RKO (cell line): ENCODE results near the gene ITFG1.
"Not testable (repeated sequence)": the region's sequence is repeated elsewhere in the genome, so short reads cannot be mapped to it uniquely, and the experiment has no call there.

Experiments
- DNase-seq: peaks from one replicate; pipeline ENCODE4 v3.0.0-alpha.2; 2016; ENCODE audit warnings: low spot score

The ITFG1 gene

DNA sequence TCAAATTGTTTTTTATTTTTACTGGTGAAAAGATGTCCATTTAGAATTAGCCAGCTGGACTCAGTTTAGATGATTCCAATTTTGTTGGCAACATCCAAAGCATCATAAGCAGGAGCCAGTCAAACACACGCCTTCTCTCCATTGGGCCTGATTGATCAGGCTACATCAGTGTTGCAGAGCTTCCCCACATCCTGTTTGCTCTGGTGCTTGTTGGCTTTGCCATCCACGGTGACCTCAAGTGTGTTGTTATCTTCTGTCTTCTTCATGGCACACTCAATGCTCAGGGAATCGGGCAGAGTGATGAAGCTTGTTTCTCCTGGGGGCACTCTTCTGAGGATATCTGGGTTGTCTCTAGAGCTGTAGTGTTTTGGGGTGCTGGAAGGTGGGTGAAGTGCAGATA, 310.8 kb downstream of the ITFG1 start:
- no peak for DNase-seq

DNA sequence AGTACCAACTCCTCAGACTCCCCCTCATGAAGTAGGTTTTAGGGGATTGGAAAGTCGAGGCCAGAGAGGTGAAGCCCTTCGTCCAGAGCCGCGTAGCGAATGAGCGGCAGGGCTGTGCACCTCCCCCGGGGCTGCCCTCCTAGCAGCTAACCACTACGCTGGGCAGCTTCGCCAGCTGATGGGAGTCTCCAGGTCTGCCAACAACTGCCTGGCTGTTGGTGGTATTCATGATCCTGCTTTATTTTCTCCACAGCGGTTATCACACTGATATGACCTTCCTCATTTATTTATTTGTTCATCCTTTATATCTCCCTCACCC, 316.3 kb downstream of the ITFG1 start:
- DNase-seq: no peak

DNA sequence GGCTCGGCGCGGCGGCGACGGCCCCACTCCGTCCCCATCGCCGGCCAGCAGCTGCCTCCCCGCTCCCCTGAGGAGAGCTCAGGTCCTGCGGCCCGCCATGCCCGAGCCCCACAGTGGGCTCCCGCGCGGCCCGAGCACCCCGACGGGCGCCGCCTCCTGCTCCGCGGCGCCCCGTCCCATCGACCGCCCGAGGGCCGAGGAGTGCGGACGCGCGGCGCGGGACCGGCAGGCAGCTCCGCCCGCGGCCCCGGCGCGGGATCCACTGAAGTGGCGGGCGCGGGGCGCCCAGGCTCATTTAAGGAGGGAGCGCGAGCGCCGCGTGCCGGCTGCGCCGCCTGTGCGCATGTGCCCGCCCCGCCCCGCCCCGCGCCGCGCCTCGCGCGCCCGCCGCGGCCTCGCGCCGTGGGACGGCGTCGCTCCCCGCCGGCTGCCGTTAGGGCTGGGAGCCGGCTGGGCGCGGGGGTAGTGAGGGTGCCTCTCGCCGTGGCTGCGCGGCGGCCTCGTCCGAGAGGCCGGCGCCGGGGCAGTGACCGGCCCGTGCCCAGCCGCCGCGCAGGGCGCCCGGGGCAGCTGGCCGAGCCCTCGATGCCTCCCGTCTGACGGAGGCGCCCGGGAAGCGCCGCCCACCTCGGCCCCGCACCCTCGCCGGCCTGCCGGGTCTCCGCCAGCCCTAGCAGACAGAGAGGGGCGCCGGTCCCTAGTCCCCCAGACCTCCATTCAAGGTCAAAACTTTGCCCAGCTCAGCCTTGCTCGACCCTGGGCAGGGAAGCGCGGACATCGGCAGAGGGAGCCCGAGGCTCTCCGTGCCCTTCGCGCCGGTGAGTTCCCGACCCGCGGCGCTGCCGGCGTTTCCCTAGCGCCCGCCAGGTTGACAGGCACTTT, 316.9 kb downstream of the ITFG1 start, which contains the start of gene NETO2:
Gene NETO2, minus strand, starts transcription at position 269 of the 882 bp plus-strand sequence. CDS start 333 bp downstream, outside the sequence.
- peak; percentile 65 for DNase-seq

DNA sequence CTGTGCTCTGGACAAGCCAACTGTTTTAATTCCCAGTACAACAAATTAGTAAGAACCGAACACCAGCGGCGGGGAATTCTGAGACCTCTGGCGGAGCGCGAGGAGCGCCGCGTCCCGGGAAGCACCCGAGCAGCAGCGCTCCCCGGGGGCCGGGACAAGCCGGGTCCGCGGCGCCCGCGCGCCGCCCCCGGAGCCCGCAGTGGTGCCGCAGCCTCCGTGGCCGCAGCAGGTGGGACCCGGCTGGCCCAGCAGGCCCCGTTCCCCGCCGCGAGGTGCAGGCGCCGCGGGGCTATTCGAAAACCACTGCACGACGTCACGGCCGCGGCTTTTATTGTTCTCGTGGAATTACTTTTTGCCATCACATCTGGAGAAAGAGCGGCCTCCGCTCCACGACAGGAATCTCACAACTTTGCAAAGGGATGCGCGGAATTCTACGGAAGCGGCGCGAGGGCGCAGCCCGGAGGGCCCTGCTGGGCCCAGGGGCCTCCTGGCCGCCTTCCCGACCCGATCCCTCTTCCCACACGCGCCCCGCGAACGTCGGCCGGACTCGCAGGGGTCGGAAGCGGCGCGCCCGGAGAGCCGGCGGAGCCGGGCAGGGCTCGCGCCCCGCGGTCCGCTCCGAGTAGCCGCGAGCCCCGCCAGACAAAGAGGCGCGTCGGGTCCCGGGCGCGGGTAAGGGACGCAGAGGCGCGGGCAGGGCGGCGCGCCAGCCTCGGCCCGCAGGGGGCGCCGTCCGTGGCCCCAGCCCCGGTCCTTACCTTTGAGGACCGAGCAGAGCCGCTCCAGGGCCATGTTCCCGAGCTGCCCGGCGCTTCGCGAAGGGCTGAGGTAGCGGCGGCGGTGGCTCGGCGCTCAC, 317.8 kb downstream of the ITFG1 start:
- DNase-seq: peak; percentile 82

DNA sequence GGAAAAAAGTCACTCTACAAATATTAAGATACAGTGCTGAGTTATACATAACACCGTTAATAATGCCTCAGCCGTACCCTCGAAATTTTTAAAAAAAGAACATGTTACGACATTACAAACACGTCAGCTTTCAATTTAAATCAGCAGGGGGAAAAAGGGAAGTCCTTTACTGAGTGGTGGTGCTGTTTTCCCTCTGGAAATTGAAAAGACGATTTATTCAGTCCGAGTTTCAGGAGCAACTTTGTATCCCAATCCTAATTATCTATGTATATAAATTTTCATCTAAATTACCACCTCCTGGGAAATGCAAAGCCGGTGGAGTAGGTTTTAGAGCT, 318.4 kb downstream of the ITFG1 start:
- peak; percentile 75 for DNase-seq

DNA sequence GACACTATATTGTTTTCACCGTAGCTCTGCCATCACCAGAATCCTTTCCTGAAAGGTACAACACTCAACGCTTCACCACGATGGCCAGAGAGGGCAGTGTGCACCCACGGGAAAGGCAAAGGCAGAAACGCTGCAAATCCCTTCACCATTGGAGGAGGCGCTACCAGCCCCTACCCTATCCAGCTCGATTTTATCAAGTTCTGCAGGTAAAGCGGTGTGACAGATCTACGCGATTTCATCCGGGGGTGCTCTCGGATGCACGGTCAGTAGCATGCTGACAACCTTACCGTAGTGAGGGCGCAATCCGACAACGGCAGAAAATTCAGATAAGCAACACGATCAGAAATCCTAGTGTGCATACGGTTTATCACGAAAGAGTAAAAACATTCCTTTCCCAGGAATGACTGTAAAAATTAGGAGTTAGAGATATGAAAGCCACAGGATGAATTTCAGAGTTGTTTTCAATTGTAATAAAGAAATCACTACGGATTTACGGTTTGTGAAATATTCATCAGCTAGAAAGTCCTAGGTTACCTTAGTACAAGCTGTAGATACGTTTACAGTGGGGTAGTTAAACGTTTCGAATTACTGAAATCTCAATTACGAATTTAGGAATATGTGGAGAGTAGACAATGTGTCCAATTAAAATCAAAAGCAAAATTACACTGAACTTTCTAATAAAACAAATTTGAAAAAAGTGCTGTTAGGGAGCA, 318.9 kb downstream of the ITFG1 start:
- DNase-seq: peak; percentile 90

DNA sequence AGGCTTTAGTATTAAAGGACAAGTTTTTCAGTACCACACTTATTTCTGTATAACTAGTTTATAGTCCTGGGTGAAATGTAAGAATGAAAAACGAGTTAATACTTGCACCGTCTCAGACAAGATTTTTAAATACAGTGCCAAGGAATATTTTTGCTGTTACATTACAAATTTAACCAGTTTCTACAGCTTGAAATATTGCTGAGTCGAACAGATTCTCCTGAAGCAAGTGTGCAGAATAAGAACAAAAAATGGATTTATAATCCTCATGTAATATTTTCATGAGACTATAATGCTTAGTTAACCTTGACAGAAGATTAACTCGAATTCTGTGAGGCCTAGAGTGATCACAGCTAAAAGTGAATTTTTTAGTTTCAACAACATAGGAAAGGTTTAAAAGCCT, 320.2 kb downstream of the ITFG1 start:
- no peak for DNase-seq

DNA sequence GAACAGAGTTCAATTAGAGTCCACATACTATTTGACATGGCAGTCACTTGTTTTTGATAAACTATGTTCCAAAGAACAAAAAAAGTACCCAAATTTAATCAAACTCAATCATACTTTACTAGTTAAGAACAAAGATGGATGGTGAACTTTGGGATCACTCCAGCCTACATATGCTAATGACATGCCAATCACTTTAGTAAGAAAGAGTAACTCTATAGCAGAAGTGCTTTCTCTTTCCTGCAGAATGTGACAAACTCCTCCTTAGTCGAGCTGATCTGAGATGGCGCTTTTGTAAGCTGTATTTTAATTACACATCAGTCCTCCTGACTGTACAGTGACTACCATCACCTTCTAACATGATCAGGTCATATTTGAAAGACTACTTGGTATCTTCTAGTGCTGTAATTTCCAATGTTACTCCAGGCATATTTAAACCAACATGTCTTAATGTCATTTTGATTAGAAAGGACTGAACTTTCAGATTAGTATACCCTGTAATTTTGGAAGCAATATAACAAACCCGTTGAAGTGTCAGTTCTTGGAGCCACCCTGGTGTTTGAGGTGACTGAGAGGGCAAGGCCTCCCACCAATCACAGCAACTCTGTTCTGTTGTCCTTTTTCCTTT, 321.2 kb downstream of the ITFG1 start:
- peak; percentile 43 for DNase-seq

DNA sequence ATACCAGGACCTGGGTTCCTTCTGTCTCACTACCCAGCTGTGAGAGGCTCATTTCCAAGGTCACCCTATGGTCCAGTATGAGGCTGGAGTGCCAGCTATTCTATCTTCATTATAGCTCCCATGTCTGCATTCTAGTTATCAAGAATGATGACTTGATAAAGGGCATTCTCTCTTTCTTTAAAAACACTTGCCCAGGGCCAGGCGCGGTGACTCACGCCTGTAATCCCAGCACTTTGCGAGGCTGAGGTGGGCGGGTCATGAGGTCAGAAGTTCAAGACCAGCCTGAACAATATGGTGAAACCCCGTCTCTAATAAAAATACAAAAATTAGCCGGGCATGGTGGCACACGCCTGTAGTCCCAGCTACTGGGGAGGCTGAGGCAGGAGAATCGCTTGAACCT, 322.9 kb downstream of the ITFG1 start:
- not testable (repeated sequence) for DNase-seq

DNA sequence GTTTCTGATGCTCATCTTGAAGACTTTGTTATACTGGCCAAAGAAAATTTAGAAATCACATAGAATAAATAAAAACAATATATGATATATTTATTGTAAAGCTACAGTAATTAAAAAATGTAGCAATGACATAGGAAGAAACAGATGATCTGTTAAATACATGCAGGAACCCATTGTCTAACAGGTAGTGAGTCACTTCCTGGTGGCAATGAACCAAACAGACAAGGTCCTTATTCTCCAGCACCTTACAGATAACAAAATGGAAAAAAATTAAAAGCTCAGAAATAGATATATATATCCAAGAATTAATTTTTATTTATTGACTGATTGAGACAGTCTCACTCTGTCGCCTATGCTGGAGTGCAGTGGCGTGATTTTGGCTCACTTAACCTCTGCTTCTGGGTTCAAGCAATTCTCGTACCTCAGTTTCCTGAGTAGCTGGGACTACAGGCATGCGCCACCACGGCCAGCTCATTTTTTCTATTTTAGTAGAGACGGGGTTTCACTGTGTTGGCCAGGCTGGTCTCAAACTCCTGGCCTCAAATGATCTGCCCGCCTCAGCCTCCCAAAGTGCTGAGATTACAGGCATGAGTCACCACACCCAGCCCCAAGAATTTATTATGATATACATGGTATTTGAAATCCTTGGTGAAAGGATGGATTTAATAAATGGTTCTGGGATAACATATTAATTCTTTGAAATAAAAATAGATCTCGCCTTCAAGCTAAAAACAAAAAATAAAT, 324.6 kb downstream of the ITFG1 start:
- DNase-seq: peak; percentile 67

DNA sequence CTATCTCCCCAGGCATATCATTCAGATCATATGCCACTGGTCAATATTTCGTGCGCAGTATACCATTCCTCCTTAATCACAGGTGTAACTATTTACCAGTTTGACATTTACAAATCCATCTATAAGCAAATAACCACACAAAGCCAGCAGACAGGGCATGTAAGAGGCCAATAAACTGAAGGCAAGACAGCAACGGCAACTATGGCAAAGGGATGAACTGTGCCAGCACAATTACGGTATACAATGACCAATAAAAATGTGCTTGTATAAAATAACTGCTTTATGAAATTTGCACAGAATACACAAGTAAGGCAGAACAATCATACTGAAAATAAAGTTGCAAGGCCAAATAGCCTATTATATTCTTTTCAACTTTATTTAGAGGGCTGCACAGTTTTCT, 326.3 kb downstream of the ITFG1 start:
- DNase-seq: no peak

DNA sequence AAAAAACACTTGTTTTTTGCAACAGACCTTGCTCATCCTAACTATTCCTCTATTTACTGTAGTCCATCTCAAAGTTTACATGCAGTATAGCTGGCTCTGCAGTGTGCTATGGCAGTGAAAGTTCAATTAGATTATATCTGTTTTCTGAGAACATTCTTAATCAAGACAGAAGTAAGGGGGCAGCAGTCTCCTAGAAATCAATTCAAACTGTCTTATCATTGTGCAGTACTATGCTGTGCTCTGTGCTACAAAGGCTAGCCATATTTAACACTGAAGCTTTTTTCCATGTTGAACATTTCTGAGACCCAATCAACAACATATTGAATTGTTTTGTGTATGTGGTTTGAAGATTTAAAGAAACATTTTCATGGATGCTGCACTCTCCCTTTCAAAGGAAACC, 328.6 kb downstream of the ITFG1 start:
- DNase-seq: no peak

DNA sequence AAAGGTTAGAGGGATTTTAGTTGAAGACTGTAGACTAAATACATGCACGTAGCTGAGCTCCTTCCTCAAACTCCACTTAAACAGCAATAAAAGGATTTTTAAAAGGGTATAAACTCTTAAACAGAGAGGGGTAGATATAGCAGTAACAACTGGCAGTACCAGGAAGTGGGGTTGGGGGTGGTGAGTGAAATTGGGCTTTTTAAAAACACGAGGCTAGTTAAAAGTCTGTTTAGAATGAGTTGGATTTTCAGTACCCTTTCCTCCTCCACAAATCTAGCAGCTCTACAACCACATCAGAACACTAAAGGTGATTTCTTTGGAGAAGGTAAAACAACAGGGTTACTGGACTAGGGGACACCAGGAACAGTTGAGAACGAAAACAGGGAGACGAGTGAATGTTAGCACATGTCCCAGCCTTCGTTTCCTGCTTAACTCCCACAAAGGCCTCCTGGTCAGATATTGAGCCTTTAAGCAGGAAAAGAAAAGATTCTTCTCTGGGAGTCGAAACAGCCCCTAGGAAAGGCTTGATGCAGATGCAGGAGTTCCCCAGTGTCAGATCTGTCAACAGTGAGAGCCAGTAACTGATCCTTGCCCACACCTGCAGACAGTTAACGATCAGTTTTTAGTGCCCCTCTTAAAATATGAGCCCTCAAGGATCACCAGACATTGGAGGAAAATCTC, 331.0 kb downstream of the ITFG1 start:
- no peak for DNase-seq

DNA sequence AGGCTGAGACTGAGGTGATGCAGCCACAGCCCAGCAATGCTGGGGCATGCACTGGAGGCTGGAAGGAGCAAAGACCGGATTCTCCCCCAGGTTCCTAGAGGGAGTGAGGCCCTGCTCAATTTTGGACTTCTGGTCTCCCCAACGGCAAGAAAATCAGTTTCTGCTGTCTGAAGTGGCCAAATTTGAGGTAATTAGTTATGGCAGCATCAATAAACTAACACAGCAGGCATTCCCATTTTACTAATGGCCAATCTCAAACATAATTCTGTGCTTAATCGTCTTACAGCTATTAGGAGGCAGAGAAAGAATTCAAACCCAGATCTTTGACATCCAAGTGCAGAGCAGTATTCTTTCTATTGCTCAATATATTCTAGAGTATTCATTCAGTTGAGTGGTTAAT, 333.3 kb downstream of the ITFG1 start:
- DNase-seq: no peak

DNA sequence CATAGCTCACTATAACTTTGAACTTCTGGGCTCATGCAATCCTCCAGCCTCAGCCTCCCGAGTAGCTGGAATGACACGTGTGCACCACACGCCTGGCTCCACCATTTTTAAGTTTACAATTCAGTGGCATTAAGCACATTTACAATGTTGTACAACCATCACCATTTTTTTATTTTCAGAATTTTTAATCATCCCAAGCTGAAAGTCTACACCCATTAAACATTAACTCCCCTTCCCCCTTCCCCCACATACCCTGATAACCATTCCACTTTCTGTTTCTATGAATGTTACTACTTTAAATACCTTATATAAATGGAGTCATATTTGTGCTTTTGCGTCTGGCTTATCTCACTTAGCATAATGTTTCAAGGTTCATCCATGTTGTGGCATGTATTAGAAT, 335.1 kb downstream of the ITFG1 start:
- DNase-seq: no peak

DNA sequence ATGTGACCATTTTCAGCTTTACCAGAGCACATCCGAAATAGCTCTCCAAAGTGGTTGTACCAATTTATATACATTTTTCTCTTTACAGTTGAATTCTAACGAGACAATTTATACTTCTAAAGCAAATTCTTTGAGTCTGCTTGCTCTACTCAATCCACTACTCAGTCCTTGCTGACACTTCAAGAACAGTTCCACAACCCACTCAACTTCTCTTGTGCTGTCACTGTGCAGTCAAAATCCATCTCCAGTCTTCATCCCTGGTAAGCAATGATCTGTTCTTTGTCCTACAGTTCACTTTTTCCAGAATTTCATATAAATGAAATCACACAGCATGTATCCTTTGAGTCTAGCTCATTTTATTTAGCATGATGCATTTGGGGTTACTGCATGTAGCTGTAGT, 347.7 kb downstream of the ITFG1 start:
- no peak for DNase-seq

DNA sequence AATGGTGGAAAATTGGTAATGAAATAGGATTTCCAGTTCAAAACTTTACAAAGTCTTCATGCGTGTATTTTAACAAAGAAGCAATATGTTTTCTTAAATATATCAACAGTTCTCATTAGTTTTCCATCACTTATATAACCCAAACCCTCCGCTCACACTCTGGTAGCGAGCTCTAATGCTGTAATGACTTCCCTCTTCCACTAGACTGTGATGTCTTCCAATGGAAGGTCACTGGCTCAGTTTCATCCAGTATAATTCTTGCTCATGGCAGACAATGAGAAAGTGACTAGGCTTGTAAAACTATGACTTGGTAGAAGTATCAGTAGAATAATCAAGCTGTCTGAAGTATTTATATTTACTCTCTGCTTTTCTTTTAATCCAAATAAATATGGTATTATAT, 349.9 kb downstream of the ITFG1 start:
- DNase-seq: peak; percentile 63

DNA sequence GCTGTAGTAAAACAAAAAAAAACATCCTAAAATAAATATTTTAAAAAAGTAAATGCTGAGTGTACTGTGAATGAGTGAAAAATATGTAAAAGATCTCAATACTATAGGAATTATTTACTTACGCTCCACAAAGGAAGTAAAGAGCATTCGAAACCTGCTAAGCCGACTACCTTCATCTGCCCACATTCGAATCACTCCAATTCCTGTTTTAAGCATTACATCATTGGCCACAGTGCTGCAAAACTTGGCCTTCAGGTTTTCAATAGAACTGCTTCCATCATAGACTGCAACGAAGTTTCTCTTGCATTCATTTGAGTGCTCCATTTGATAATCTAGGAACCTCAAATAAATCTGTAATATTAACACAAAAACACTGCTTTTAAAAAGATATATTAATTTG, 351.5 kb downstream of the ITFG1 start:
- no peak for DNase-seq
